ENCODE measurements around the gene MGAT2.

- no peak for TF ChIP-seq CTCF (IDR thresholded peaks at IDR 0.05)
- TF ChIP-seq POLR2A (IDR thresholded peaks at IDR 0.05) = no peak
These were observed 21.1 kb downstream of the MGAT2 start for GRCh38 chr14:49641697-49642129.
